GM10266 (cell line): ENCODE data around the gene DCC.
A peak's percentile ranks its signal among the peaks of the same experiment; 100 is the strongest.

Experiments
- DNase-seq: peaks from one replicate; pipeline ENCODE4 v3.0.0; 2012; ENCODE audit errors: extremely low spot score
- CTCF ChIP-seq: IDR thresholded peaks from 2 replicates; pipeline ENCODE4 v1.5.1; 2012; ENCODE audit warnings: mild to moderate bottlenecking, low read depth; ENCODE audit not compliant: control insufficient read depth, insufficient read depth; ENCODE audit errors: missing control alignments

The DCC gene

GRCh38 chr18:52339891-52340371 is at the start of gene DCC:
Gene DCC (plus strand): TSS chr18:52340197. CDS start chr18:52340788, 591 bp downstream.
- TF ChIP-seq CTCF = peak; percentile 24
- DNase-seq = no peak

- TF ChIP-seq CTCF = no peak
Observed at GRCh38 chr18:52310651-52311050, 29.3 kb upstream of the DCC start.

GRCh38 chr18:52311331-52311730 is 28.7 kb upstream of the DCC start:
- no peak for DNase-seq
- no peak for TF ChIP-seq CTCF

More at GRCh38 chr18:52310651-52311050, 29.3 kb upstream of the DCC start:
- no peak for DNase-seq

- no peak for TF ChIP-seq CTCF
- no peak for DNase-seq
Observed at GRCh38 chr18:52312346-52312745, 27.7 kb upstream of the DCC start.

- no peak for TF ChIP-seq CTCF
- no peak for DNase-seq
Observed at GRCh38 chr18:52313213-52313612, 26.8 kb upstream of the DCC start.

- DNase-seq = no peak
- no peak for TF ChIP-seq CTCF
Observed at GRCh38 chr18:52319424-52319983, 20.5 kb upstream of the DCC start.

GRCh38 chr18:52322307-52322706 is 17.7 kb upstream of the DCC start:
- TF ChIP-seq CTCF = no peak
- DNase-seq = no peak
